GM19463 (cell line): Measurements from ENCODE around the gene DPY19L1.
A peak's percentile ranks its signal among the peaks of the same experiment; 100 is the strongest.
"Not testable (repeated sequence)": the region's sequence is repeated elsewhere in the genome, so short reads cannot be mapped to it uniquely, and the experiment has no call there.

Source experiments
- ATAC-seq: cut with Tn5 transposase; IDR thresholded peaks from one replicate; pipeline ENCODE4 v1.9.1; 2021; ENCODE audit warnings: mild to moderate bottlenecking, moderate library complexity; ENCODE audit not compliant: unreplicated experiment

The DPY19L1 gene

GRCh38 chr7:35037211-35037525 lies at the start of gene DPY19L1:
Gene DPY19L1, minus strand, starts transcription at chr7:35037485. Its CDS starts 91 bp downstream, at chr7:35037394.
- peak; percentile 12 for ATAC-seq

DNA sequence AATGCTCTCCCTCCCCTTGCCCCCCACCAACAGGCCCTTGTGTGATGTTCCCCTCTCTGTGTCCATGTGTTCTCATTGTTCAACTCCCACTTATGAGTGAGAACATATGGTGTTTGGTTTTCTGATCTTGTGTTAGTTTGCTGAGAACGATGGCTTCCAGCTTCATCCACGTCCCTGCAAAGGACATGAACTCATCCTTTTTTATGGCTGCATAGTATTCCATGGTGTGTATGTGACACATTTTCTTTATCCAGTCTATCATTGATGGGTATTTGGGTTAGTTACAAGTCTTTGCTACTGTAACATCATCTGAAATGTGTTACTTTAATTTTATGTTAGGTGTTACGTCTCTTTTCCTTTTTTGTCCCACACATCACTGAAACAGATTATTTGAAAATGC lies 42.2 kb upstream of the DPY19L1 start:
- ATAC-seq: not testable (repeated sequence)

DNA sequence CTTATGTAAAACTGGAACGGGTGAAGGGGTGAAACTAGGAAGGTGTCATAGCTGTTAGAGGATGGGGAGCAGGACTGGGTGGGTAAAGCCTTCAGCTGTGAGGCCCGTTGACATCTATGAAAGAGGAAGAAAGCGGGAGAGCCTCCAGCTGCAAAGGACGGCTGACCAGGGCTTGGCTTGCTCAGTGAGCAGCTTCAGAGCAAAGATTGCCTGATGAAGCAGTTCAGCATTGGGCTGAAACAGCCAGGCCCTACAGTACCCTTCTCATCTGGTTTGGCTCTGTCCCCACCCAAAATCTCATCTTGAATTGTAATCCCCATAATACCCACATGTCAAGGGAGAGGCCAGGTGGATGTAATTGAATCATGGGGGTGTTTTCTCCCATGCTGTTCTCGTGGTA lies 36.7 kb upstream of the DPY19L1 start:
- not testable (repeated sequence) for ATAC-seq

GRCh38 chr7:35072950-35073827 lies 35.9 kb upstream of the DPY19L1 start:
- not testable (repeated sequence) for ATAC-seq

DNA sequence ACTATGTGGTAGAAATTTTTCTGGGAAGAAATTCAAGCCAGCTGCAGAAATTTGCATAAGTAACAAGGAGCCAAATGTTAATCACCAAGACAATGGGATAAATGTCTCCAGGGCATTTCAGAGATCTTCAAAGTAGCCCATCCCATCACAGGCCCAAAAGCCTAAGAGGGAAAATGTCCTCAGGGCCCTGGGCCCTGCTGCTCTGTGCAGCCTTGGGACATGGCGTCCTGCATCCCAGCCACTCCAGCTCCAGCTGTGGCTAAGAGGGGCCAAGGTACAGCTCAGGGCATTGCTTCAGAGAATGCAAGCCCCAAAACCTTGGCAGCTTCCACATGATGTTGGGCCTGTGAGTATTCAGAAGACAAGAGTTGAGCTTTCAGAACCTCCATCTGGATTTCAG lies 31.8 kb upstream of the DPY19L1 start:
- not testable (repeated sequence) for ATAC-seq

DNA sequence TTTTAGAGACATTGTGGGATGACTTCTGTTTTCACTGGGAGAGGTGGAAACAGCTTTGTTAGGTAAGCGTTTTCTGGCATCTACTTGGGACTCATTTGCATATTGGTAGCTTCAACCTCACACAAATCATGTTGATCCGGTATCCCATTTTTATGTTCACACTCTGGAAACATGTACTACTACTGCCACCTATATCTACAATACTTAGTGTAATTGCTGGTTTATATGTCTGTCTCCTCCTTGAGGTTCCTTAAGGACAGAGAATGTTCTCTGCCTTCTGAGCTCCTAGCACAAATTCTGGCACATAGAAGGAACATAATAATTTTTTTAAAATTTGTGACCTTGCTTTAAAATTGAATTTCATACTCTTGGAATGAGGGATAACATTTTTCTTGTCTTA lies 28.1 kb upstream of the DPY19L1 start:
- ATAC-seq: not testable (repeated sequence)

GRCh38 chr7:35058571-35058970 lies 21.3 kb upstream of the DPY19L1 start:
- ATAC-seq: not testable (repeated sequence)

DNA sequence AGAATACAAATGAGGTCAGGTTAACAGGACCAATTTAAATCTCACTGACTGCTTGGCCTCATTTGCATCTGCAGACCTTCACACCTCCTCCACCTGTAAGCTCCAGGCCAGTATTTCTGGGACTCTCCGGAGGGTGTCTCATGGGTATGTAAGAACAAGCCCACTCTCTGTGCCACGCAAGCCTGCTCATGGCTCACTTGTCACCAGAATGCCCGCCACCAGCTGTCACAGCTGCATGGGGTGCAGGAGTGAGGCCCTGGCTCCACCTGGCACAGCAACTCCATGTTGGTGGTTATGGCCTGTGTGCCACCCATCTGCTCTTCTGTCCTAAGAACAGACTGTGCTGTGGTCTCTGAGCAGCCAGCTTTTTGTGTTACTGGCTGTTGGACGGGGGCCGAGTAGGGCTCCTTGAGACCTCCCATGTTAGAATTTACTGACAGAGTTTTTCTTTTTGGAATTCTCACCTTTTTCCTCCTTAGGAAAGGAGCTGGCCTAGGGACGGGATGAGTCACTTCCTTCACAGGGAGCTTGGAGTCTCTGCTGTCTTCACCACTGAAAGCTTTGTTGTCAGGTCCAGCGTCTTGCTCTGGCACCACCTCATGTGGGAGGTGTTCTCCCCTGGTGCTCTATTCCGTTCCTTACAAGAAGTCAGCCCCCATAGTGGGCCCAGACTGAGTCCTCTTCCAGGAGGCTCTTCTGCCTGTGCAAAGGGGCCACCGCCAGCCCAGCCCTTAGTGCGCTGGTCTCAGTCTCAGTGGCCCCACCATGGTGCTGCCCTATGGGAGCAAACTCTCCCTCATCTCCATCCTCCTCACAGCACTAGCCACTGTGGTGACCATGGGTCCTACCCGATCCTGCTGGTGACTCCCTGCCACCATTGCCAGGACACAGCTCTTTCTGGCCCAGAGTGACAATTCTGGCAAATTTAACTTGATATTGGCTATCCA lies 20.5 kb upstream of the DPY19L1 start:
- ATAC-seq: not testable (repeated sequence)

GRCh38 chr7:35055733-35056132 lies 18.4 kb upstream of the DPY19L1 start:
- ATAC-seq: not testable (repeated sequence)

- ATAC-seq: not testable (repeated sequence)
These were observed 16.3 kb upstream of the DPY19L1 start for GRCh38 chr7:35053488-35054175.

DNA sequence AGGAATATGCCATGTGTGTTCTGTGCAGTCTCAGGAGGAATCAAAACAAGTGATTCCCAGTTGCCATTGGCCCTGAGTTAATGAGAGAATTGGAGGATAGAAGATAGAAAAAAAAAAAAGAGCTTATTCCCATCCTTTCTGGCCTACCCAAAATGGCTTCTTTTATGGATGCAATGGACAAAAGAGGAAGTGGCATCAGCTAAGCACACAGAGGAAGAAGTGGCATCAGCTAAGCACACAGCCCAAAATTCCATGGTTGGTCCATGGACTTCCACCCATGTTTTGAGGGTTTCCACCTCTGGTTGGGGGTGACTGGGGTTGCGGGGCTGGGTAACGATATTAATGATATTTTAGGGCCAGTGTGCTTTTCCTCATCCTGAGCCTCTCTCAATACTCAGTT lies 11.1 kb upstream of the DPY19L1 start:
- ATAC-seq: not testable (repeated sequence)

- ATAC-seq: not testable (repeated sequence)
These were observed 10.6 kb upstream of the DPY19L1 start for GRCh38 chr7:35047912-35048305.

DNA sequence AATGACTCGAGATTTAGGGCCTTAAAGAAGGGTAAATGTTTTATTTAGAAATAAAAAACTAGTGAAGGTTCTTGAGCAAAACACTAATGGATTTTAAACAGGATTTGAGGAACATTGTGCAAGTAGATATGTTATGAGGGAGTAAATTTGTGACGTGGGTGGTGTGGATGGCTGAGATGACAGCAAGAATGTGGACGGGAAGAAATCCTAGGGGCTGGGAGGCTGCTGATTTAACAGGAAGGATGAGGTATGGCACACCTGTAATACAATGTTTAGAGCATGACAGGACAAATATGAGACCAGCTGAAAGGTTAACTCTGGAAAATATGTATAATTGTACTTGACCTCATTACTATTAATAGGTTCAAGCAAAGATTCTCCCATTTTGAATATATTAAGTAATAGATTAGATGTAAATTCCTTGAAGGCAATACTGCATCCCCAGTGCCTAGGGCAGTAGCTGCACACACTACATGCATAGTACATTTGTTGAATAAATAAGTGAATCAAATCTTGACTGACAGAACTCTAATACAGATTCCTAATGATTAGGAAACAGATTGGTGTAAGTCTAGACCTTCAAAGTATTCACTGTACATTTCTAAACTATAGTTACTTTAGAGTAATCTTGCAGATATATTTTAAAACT lies 10.1 kb upstream of the DPY19L1 start:
- ATAC-seq: not testable (repeated sequence)

DNA sequence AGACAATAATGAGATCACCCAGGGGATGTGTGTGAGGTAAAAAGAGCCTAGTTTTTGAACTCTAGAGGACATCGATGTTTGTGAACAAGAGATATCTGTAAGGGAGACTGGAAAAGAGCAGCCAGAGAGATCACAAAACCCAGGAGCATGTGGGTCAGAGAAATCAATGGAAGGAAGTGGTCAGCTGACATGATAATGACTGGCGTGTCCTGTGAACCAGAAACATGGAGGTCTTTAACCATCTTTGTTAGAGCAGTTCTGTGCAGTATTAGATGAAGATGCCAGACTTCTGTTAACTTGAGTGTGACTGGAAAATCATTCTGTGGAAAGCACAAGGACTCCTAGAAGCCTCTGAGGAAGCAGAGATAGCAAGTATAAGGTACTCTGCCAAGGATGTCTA lies 6.0 kb upstream of the DPY19L1 start:
- ATAC-seq: not testable (repeated sequence)

DNA sequence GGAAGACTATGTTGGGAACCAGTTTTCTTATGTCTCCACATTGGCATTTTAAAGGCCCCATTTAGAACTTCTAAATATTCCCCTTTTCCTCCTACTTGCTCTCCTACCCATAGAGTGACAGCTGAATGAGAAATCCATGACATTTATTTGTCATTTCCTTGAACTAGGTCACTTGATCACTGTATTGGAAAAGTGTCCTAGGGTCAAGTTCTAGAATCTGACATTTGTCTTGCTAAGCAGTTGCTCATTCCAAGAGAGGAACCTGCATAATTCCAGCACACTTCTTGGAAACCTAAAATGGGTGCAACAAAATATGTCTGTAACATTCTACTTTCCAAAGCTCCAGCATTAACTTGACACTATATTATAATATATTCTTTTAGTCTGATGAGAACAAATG lies 3.6 kb upstream of the DPY19L1 start:
- no peak for ATAC-seq

DNA sequence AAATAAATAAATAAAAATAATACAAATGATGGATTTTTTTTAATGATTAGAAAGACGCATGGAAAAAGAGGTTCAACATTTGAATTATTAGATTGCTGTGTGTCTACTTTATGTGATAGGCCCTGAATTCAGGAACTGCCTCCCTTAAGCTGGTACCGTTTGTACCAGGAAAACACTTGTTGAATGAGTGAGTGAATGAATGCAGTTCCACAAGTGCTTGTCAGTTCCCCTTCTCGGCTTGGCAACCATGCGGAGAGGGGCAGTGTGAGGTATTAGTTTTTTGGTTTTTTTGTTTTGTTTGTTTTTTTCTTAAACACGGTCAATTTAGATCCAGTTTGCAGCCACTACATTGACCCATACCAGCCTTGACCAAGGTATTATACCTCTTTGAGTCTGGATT lies 2.1 kb upstream of the DPY19L1 start:
- ATAC-seq: no peak

DNA sequence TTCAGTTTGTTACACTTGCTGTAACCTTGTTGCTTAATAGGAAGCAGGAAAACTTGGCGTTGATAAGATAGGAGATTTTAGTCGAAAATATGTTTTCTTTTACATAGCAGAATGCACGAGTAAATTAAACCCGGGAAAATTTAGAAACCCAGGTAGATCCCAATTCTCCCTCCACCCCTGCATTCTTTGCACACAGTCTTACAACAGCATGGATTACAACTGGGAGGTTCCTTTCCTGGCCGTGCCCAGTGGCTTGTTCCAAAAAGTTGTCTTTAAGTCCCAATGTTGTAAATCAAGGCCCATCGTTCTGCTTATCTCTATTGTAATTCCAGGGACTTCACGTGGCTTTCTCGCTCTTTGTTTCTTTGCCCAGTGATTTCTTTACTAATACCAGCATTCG lies 1.1 kb upstream of the DPY19L1 start:
- ATAC-seq: no peak

GRCh38 chr7:35037526-35038341 lies 449 bp upstream of the DPY19L1 start:
- ATAC-seq: peak; percentile 74

- ATAC-seq: peak; percentile 6
These were observed 719 bp downstream of the DPY19L1 start for GRCh38 chr7:35036361-35037171.
